ENCODE results near the gene CDKN2B-AS1.
"Not testable (repeated sequence)": the region's sequence is repeated elsewhere in the genome, so short reads cannot be mapped to it uniquely, and the experiment has no call there.

The CDKN2B-AS1 gene

GRCh38 chr9:22044583-22044982 lies 50.0 kb downstream of the CDKN2B-AS1 start:
- no peak for DNase-seq (ENCODE audit: low read depth)

- no peak for DNase-seq (ENCODE audit: low read depth)
Measured at GRCh38 chr9:22045423-22045822, 50.8 kb downstream of the CDKN2B-AS1 start.

- no peak for DNase-seq (ENCODE audit: low read depth)
Measured at GRCh38 chr9:22046243-22046885, 51.8 kb downstream of the CDKN2B-AS1 start.

GRCh38 chr9:22047596-22047995 lies 53.0 kb downstream of the CDKN2B-AS1 start:
- DNase-seq (ENCODE audit: low read depth): no peak

GRCh38 chr9:22049411-22049810 lies 54.8 kb downstream of the CDKN2B-AS1 start:
- no peak for DNase-seq (ENCODE audit: low read depth)

GRCh38 chr9:22050924-22051323 lies 56.3 kb downstream of the CDKN2B-AS1 start:
- DNase-seq (ENCODE audit: low read depth): no peak

- DNase-seq (ENCODE audit: low read depth): no peak
Measured at GRCh38 chr9:22052376-22052945, 57.9 kb downstream of the CDKN2B-AS1 start.

- DNase-seq (ENCODE audit: low read depth): no peak
Measured at GRCh38 chr9:22053178-22053577, 58.6 kb downstream of the CDKN2B-AS1 start.

GRCh38 chr9:22054076-22054475 lies 59.5 kb downstream of the CDKN2B-AS1 start:
- no peak for DNase-seq (ENCODE audit: low read depth)

- DNase-seq (ENCODE audit: low read depth): no peak
Measured at GRCh38 chr9:22054529-22054928, 59.9 kb downstream of the CDKN2B-AS1 start.

- no peak for DNase-seq (ENCODE audit: low read depth)
Measured at GRCh38 chr9:22055090-22055489, 60.5 kb downstream of the CDKN2B-AS1 start.

GRCh38 chr9:22056402-22056801 lies 61.8 kb downstream of the CDKN2B-AS1 start:
- no peak for DNase-seq (ENCODE audit: low read depth)

GRCh38 chr9:22057972-22058371 lies 63.4 kb downstream of the CDKN2B-AS1 start:
- not testable (repeated sequence) for DNase-seq (ENCODE audit: low read depth)

- DNase-seq (ENCODE audit: low read depth): no peak
Measured at GRCh38 chr9:22060831-22061383, 66.3 kb downstream of the CDKN2B-AS1 start.

- DNase-seq (ENCODE audit: low read depth): no peak
Measured at GRCh38 chr9:22064957-22065356, 70.4 kb downstream of the CDKN2B-AS1 start.

GRCh38 chr9:22065431-22066200 lies 71.0 kb downstream of the CDKN2B-AS1 start:
- no peak for DNase-seq (ENCODE audit: low read depth)

- no peak for DNase-seq (ENCODE audit: low read depth)
Measured at GRCh38 chr9:22067196-22067595, 72.6 kb downstream of the CDKN2B-AS1 start.

- DNase-seq (ENCODE audit: low read depth): no peak
Measured at GRCh38 chr9:22068369-22068768, 73.8 kb downstream of the CDKN2B-AS1 start.

- no peak for DNase-seq (ENCODE audit: low read depth)
Measured at GRCh38 chr9:22073349-22073748, 78.8 kb downstream of the CDKN2B-AS1 start.

GRCh38 chr9:22078081-22078480 lies 83.5 kb downstream of the CDKN2B-AS1 start:
- no peak for DNase-seq (ENCODE audit: low read depth)

GRCh38 chr9:22079873-22080341 lies 85.3 kb downstream of the CDKN2B-AS1 start:
- no peak for DNase-seq (ENCODE audit: low read depth)

- no peak for DNase-seq (ENCODE audit: low read depth)
Measured at GRCh38 chr9:22084336-22085035, 89.9 kb downstream of the CDKN2B-AS1 start.
